HCT116 (cell line): ENCODE results near the gene MLC1.

Experiments used
- ATF3 ChIP-seq: IDR thresholded peaks from 2 replicates; pipeline ENCODE4 v1.6.1; 2012
- CTCF ChIP-seq, 3 experiments: fragments of 200-600 bp in 1 of 3; sonication (generic) in 1 of 3; IDR thresholded peaks in 2 of 3; conservative IDR thresholded peaks in 1 of 3; 2 replicates each; pipeline ENCODE4 v1.5.1; 2012 to 2017; ENCODE audit warnings: low read depth in 2 of 3, low read length in 2 of 3, antibody characterized with exemption in 1 of 3, borderline replicate concordance in 1 of 3, control low read depth in 1 of 3, mild to moderate bottlenecking in 1 of 3, mixed read lengths in 1 of 3, mixed run types in 1 of 3, moderate library complexity in 1 of 3; ENCODE audit not compliant: insufficient read depth in 1 of 3
- ELF1 ChIP-seq: IDR thresholded peaks from 2 replicates; pipeline ENCODE4 v1.6.1; 2012; ENCODE audit warnings: low read depth, borderline replicate concordance
- POLR2A ChIP-seq: IDR thresholded peaks from 2 replicates; pipeline ENCODE4 v1.7.0; 2011; ENCODE audit warnings: borderline replicate concordance; ENCODE audit not compliant: insufficient read depth, insufficient read length; ENCODE audit errors: extremely low read depth
- POLR2AphosphoS5 ChIP-seq: IDR thresholded peaks from 2 replicates; pipeline ENCODE4 v1.6.1; 2011; ENCODE audit warnings: mild to moderate bottlenecking, low read depth, low read length, moderate library complexity

- TF ChIP-seq POLR2A = no peak
- TF ChIP-seq POLR2AphosphoS5 = no peak
- TF ChIP-seq ELF1 = no peak
- TF ChIP-seq CTCF (IDR thresholded peaks at IDR 0.05 in 2 of 3, conservative IDR thresholded peaks at IDR 0.05 in 1 of 3; ENCODE audit: borderline replicate concordance in 1 of 3, insufficient read depth in 1 of 3, low read depth in 2 of 3, low read length in 2 of 3) = no peak
- no peak for TF ChIP-seq ATF3
These were observed 23.3 kb downstream of the MLC1 start for GRCh38 chr22:50061824-50062355.
